HG02610 (cell line): Measurements from ENCODE around the gene TPRX1.
"Not testable (repeated sequence)": the region's sequence is repeated elsewhere in the genome, so short reads cannot be mapped to it uniquely, and the experiment has no call there.

ENCODE experiments used
- ATAC-seq: cut with Tn5 transposase; IDR thresholded peaks from one replicate; pipeline ENCODE4 v1.9.1; 2021; ENCODE audit warnings: mild to moderate bottlenecking, moderate library complexity; ENCODE audit not compliant: unreplicated experiment

The TPRX1 gene

GRCh38 chr19:47804451-47804850 is at the start of gene TPRX1:
Gene TPRX1, minus strand, starts transcription at chr19:47804551. Its CDS starts 12 bp downstream, at chr19:47804539.
- ATAC-seq: not testable (repeated sequence)

DNA sequence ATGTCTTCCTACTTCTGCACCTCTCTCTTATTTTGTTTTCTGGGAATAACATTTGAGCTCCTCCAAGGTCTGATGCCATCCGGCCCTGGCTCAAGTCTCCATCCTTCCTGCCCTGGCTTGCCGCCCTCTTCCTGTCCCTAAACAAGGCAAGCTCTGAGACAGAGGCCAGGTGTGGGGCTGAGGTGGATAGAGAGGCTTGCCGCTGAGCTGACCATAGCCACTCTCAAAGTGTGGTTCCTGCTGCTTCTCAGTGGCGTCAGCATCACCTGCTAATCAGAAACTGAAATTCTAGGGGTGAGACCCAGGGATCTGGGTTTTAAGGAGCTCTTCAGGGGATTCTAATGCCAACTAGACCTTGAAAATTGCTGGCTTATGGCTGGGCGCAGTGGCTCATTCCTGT is 48.7 kb upstream of the TPRX1 start:
- no peak for ATAC-seq

DNA sequence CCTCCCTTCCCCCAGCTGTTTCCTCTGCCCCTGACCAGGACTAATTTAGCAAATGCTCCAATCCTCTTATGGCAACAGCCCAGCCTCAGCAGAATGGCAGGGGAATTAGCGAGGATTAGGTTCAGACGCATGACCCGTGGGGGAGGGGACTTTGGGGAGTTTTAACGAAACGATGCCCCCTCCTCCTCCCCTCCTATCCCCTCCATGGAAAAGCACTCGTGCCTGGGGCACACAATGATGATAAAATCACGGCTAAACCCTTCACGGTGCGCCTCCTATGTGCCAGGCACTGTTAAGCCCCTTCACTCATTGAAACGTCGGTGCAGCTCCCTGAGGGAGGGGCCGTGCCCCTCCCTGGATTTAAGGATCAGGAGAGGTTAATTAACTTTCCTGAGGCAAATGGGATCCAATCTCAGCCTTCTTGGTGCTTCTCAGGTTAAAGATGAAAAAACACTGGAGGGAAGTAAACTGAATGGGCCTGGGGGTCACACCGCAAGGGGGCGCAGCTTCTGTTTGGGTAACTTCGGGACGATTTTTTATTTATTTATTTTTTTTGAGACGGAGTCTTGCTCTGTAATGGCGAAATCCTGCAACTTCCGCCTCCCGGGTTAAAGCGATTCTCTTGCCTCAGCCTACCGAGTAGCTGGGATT is 44.6 kb upstream of the TPRX1 start:
- ATAC-seq: no peak

- no peak for ATAC-seq
Measured at GRCh38 chr19:47848425-47848822, 44.1 kb upstream of the TPRX1 start.

DNA sequence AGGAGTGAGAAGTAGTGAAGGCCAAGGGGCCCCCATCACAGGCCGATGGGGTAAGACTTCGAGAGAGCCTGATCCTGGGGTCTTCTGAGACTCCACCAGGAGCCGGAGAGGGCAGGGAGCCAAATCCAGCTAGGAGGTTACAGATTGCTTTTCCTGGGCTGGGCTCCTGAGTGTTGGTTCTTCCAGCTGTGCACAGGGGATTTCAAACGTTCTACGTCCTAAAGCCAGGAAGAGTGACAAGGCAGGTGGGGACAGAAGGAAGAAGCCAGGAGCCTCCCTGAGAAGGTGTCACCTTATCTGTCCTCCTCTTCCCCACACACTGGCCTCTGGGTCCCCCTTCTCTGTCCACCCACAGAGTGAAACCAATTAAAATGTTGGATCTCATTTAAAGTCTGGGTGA is 38.6 kb upstream of the TPRX1 start:
- no peak for ATAC-seq

GRCh38 chr19:47839913-47840312 is 35.6 kb upstream of the TPRX1 start:
- no peak for ATAC-seq

DNA sequence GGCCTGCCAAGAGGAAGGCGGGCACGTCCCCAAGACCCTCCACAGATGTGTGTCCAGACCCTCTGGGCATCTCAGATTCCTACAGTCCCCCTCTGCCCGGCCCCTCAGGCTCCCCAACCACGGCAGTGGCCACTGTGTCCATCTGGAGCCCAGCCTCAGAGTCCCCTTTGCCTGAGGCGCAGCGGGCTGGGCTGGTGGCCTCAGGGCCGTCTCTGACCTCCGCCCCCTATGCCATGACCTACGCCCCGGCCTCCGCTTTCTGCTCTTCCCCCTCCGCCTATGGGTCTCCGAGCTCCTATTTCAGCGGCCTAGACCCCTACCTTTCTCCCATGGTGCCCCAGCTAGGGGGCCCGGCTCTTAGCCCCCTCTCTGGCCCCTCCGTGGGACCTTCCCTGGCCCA is 35.1 kb upstream of the TPRX1 start:
- no peak for ATAC-seq

DNA sequence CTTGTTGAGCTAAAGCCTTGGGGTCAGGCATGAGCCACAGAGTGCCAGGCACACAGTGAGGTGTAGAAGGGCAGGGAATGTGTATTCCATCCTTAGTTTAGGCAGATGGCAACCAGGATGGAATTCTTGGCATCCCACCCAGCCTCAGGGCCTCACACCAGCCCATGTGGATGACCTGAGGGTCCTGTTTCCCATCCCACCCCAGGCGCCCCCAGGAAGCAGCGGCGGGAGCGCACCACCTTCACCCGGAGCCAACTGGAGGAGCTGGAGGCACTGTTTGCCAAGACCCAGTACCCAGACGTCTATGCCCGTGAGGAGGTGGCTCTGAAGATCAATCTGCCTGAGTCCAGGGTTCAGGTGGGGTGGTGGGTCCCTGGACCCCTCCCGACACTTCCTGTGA is 31.7 kb upstream of the TPRX1 start:
- ATAC-seq: no peak

- ATAC-seq: no peak
Measured at GRCh38 chr19:47832723-47833122, 28.4 kb upstream of the TPRX1 start.

DNA sequence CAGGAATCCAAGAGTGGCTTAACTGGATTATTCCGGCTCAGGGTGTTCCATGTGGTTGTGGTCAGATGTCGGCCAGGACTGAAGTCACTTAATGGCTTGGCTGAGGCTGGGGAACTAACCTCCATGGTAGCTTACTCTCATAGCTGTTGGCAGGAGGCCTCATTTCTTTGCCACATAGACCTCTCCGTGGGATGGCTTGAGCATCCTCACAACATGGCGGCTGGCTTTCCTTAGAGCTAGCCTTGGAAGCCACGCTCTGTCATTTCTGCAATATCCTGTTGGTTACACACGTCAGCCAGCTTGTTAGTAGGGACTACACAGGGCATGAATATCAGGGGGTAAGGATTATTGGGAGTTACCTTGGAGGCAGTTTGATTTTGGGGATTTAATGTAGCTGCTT is 22.4 kb upstream of the TPRX1 start:
- no peak for ATAC-seq

- no peak for ATAC-seq
Measured at GRCh38 chr19:47824396-47824795, 20.0 kb upstream of the TPRX1 start.

DNA sequence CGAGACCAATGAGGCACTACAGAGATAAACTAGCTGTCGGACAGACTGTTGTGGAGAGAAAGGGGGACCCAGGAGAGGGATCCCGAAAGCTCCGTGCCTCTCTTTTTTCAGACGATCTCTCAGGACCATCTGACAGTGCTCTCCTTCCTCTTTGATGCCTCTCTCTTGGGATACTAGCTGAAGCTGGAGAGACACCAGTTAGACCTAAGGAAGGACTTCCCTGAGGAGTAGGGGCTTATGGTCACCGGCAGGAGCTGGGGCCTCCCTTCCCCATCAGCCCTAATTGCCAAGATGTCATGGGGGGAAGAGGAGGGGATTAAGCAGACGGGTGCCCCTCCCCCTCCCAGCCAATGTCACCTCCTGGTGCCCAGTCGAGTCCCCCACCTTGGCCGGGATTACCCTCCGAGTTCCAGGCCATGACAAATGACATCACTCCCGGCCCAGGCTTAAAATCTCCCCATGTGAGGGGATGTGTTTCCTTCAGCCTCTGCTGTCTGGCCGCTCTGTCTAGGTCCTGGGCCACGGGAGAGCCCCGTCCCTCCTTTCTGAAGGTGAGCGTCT is 17.2 kb upstream of the TPRX1 start, which contains the start of gene CRX:
CRX (plus strand) TSS at position 478 of the 561 bp plus-strand sequence. CDS start 12,507 bp downstream, outside the sequence.
- ATAC-seq: no peak

DNA sequence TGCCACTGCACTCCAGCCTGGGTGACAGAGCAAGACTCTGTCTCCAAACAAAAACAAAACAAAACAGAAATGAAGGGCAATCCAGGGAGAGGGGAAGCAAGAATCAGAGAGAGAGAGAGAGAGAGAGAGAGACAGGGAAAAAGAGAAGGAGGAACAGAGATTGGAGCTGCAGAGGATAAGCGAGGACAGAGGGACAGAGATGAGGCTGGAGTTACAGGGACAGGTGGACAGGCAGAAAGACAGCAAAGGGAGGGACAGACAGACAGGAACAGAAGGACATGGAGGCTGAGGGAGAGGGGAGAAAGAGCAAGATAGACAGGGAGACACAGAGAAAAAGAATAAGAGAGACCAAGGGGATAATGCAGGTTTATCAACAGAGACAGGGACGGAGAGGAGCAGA is 16.1 kb upstream of the TPRX1 start:
- ATAC-seq: no peak

DNA sequence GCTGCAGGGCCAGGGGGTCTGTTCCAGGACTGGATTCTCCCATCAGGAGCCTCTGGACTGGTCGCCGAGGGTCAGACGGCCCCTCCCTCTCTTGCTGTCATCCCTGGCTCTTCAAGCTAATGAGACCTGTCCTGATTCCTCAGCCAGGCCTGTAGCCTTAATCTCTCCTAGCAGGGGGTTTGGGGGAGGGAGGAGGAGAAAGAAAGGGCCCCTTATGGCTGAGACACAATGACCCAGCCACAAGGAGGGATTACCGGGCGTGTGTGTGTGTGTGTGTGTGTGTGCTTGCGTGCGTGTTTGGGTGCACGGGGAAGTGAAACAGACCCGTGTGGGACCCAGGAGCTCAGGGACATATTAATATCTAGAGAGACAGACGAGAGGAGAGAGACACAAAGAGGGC is 15.5 kb upstream of the TPRX1 start:
- no peak for ATAC-seq

- ATAC-seq: not testable (repeated sequence)
Measured at GRCh38 chr19:47818221-47818620, 13.9 kb upstream of the TPRX1 start.

GRCh38 chr19:47816270-47816669 is 11.9 kb upstream of the TPRX1 start:
- not testable (repeated sequence) for ATAC-seq

GRCh38 chr19:47813995-47814328 is 9.6 kb upstream of the TPRX1 start:
- no peak for ATAC-seq

GRCh38 chr19:47813304-47813994 is 9.1 kb upstream of the TPRX1 start:
- ATAC-seq: no peak

DNA sequence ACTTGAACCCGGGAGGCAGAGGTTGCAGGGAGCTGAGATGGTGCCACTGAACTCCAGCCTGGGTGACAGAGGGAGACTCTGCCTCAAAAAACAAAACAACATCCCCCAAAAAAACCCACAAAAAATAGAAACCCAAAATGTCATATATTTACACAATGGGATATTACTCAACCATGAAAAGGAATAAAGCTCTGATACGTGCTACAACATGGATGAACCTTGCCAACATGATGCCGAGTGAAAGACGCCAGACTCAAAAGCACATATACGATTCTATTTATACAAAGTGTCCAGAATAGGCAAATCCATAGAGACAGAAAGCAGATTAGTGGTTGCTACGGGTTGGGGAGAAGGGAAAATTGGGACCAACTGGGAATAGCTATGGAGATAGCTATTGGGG is 2.1 kb upstream of the TPRX1 start:
- ATAC-seq: no peak

DNA sequence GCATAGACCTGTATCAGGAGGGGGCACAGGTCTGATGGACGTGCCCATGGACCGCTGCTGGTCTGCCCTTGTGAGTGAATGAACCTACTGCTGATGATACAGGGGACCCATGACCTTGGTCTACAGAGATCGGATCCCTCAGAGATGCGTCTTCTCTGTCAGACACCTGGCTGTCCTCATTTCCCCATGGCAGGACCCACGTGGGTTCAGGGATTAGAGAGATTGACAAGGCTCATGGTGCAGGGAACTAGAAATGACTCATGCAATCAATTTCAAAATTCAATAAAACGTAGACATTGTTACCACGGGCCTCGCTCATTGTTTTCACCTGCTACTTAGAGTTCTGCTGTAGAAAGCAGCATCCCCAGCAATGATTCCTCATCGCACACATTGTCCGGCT is 962 bp upstream of the TPRX1 start:
- no peak for ATAC-seq

GRCh38 chr19:47803671-47804070 is 680 bp downstream of the TPRX1 start:
- not testable (repeated sequence) for ATAC-seq

- not testable (repeated sequence) for ATAC-seq
Measured at GRCh38 chr19:47803148-47803547, 1.2 kb downstream of the TPRX1 start.
